A673 (cell line): ENCODE results near the gene ARCN1. TPM values are rescaled to one million over a fixed set of nuclear protein-coding genes. Genes with fewer than 3 reads are reported as not detected.

Source experiments
- BruUV-seq: library from RNA; stranded (reverse); fragments of 400-500 nt; replicated peaks from 2 replicates; lab custom pipeline; 2021; lab: Mats Ljungman, UMichigan
- CTCF ChIA-PET: fragments of 300-600 bp; sonication (Branson Sonifier 250); formaldehyde crosslinking; loops from one replicate; lab custom pipeline; 2022; ENCODE audit warnings: antibody characterized with exemption; lab: Charles Lee
- POLR2A ChIA-PET: fragments of 300-600 bp; sonication (Branson Sonifier 250); formaldehyde crosslinking; loops from one replicate; lab custom pipeline; 2022; ENCODE audit warnings: antibody characterized with exemption; ENCODE audit not compliant: low non-redundant PET; lab: Charles Lee
- DNase-seq: peaks from one replicate; pipeline ENCODE4 v3.0.0-alpha.2; 2015; ENCODE audit warnings: low spot score
- H3K27ac ChIP-seq: fragments of 200-600 bp; sonication (generic); 2 replicates; pipeline ENCODE4 v1.5.1; 2016; ENCODE audit warnings: mixed run types, low read depth, mild to moderate bottlenecking, mixed read lengths, antibody characterized with exemption, low read length; ENCODE audit not compliant: poor library complexity, severe bottlenecking
- H3K27me3 ChIP-seq: fragments of 200-600 bp; sonication (generic); replicated peaks from 2 replicates; pipeline ENCODE4 v1.6.1; 2017; ENCODE audit warnings: mixed run types, low read depth, mild to moderate bottlenecking, mixed read lengths, antibody characterized with exemption, low read length; ENCODE audit not compliant: insufficient read depth, poor library complexity
- H3K36me3 ChIP-seq: fragments of 200-600 bp; sonication (generic); 2 replicates; pipeline ENCODE4 v1.6.1; 2016; ENCODE audit warnings: mixed run types, mild to moderate bottlenecking, mixed read lengths, antibody characterized with exemption, low read length; ENCODE audit not compliant: insufficient read depth, poor library complexity, severe bottlenecking
- H3K4me1 ChIP-seq: fragments of 200-600 bp; sonication (generic); 2 replicates; pipeline ENCODE4 v1.6.1; 2017; ENCODE audit warnings: mixed run types, mild to moderate bottlenecking, mixed read lengths, antibody characterized with exemption, low read length; ENCODE audit not compliant: insufficient read depth, poor library complexity, severe bottlenecking
- H3K4me3 ChIP-seq: fragments of 200-600 bp; sonication (generic); 2 replicates; pipeline ENCODE4 v1.5.1; 2016; ENCODE audit warnings: low read depth, mixed run types, mild to moderate bottlenecking, mixed read lengths, low read length; ENCODE audit not compliant: poor library complexity, severe bottlenecking
- H3K9me3 ChIP-seq: fragments of 200-600 bp; sonication (generic); 2 replicates; pipeline ENCODE4 v1.6.1; 2016; ENCODE audit warnings: mixed run types, low read depth, mild to moderate bottlenecking, mixed read lengths, antibody characterized with exemption, low read length; ENCODE audit not compliant: poor library complexity, severe bottlenecking
- EZH2 ChIP-seq: fragments of 200-600 bp; sonication (generic); IDR thresholded peaks from 2 replicates; pipeline ENCODE4 v1.6.1; 2017; ENCODE audit warnings: borderline replicate concordance, low read depth, mild to moderate bottlenecking, mixed read lengths, antibody characterized with exemption, low read length; ENCODE audit not compliant: poor library complexity, severe bottlenecking
- intact Hi-C: fragments of 100-400 bp; cut with micrococcal nuclease; formaldehyde crosslinking; loops from one replicate; pipeline ENCODE4 v1.10.0; 2022; ENCODE audit not compliant: unreplicated experiment
- total RNA-seq: library from RNA; stranded (reverse); gene quantifications from 2 replicates; pipeline ENCODE4 v1.2.3, GENCODE V29; 2021
- TF ChIP-seq, protein P1 (sequence below): fragments of 300-800, 200-600 bp; sonication (generic); conservative IDR thresholded peaks from 2 replicates; pipeline ENCODE4 v1.5.1; 2017; ENCODE audit warnings: low read depth, mild to moderate bottlenecking, antibody characterized with exemption, low read length, moderate library complexity, mixed read lengths

The ARCN1 gene
- total RNA-seq, 1 experiment from 2014 or later = 220 TPM

DNA sequence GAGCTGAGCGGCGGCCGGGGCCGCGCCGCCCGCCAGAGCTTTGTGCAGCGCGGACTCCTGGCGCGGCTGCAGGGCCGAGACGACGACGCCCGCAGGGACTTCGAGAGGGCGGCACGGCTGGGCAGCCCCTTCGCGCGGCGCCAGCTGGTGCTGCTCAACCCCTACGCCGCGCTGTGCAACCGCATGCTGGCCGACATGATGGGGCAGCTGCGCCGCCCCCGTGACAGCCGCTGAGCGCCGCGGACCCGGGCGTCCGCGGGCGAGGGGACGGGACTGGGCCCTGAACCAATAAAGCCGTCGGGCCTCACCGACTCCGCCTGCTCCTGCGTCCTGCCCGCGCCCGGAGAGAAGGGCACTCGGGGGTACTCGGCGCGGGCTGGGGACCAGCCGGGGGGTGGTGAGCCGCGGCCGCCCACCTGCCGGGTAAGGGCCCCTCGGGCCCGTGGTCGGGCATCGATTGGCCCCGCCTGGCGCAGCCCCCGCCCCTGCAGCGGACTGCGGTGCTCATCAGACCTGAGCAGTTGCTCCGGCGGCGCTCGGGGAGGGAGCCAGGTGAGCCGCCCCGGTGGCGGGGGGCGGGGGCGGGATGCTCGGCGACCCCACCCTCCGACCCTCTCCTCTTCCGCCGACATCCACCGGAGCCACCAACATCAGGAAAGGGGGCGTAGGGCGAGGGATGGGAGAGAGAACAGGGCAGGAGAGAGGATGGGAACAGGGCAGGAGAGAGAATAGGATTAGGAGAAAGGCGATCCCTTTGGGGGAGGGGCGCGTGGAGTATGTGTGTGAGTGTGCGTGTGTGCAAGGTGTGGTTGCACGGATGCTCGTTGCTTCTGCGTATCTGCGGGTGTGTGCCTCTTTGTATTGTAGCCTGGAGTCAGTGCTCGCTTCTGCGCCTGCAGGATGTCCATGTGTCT is 41.3 kb upstream of the ARCN1 start, which contains the start of gene TMEM25:
TSS of gene TMEM25 (plus strand) at position 510 of the 914 bp plus-strand sequence. CDS start 610 bp downstream, outside the sequence.
- peak within 1 kb of the TSS; percentile 80 for H3K27ac ChIP-seq

DNA sequence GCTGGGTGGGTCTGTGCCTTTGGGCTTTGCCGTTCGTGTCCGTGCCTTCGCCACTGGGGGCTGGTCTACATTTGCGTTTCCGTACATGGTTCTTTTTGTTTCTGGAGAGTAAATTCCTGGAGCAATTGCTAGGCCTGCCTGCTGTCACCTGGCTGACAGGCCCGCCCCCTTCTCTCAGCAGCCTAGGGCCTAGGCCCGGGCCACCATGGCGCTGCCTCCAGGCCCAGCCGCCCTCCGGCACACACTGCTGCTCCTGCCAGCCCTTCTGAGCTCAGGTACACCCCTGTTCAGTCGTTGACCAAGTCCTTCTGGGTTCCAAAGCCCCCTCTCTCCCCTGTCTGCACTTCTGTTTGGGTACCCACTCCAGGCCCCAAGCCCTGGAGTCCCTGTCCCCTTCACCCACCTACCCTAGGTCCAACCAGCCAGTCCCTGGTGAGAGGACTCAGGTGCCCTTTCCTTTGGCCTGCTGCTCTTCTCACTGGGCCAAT is 40.6 kb upstream of the ARCN1 start:
- TF ChIP-seq, protein P1, sequence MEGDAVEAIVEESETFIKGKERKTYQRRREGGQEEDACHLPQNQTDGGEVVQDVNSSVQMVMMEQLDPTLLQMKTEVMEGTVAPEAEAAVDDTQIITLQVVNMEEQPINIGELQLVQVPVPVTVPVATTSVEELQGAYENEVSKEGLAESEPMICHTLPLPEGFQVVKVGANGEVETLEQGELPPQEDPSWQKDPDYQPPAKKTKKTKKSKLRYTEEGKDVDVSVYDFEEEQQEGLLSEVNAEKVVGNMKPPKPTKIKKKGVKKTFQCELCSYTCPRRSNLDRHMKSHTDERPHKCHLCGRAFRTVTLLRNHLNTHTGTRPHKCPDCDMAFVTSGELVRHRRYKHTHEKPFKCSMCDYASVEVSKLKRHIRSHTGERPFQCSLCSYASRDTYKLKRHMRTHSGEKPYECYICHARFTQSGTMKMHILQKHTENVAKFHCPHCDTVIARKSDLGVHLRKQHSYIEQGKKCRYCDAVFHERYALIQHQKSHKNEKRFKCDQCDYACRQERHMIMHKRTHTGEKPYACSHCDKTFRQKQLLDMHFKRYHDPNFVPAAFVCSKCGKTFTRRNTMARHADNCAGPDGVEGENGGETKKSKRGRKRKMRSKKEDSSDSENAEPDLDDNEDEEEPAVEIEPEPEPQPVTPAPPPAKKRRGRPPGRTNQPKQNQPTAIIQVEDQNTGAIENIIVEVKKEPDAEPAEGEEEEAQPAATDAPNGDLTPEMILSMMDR = no peak
- TF ChIP-seq EZH2 = no peak
- Histone ChIP-seq H3K27me3 (no peaks in the 10 kb centered on the region), H3K9me3 (no peaks in the 10 kb centered on the region), H3K27ac (no peak overlapping the region), H3K4me3 (peak overlapping the region; percentile 78), H3K36me3 (no peaks in the 10 kb centered on the region), H3K4me1 (peaks cover 9% of the 10 kb centered on the region)
- intact Hi-C loops = loop anchor here (2.0 kb wide), 1 partner anchor 35 kb away; no protein-coding TSS in a partner anchor
- BruUV-seq = no TSS peak
- DNase-seq = no peak
- ChIA-PET CTCF (no interaction called here), POLR2A (no interaction called here)

More for the DNA sequence above, 41.3 kb upstream of the ARCN1 start, which contains the start of gene TMEM25:
- ChIA-PET CTCF (interaction anchor here (0.8 kb wide), 1 partner anchor 34 kb away, joined by 7 read pairs; no protein-coding TSS in a partner anchor), POLR2A (no interaction called here)
- peaks cover 9% of the 10 kb centered on the region for H3K4me1 ChIP-seq
- H3K9me3 ChIP-seq = no peaks in the 10 kb centered on the region
- no peaks in the 10 kb centered on the region for H3K36me3 ChIP-seq
- TF ChIP-seq, protein P1 = no peak
- TF ChIP-seq EZH2 = no peak
- BruUV-seq = no TSS peak
- DNase-seq = peak; percentile 68
- H3K27me3 ChIP-seq = no peaks in the 10 kb centered on the region
- intact Hi-C loops = loop anchor here (2.0 kb wide), 1 partner anchor 36 kb away; no protein-coding TSS in a partner anchor
- peak within 1 kb of the TSS; percentile 78 for H3K4me3 ChIP-seq

DNA sequence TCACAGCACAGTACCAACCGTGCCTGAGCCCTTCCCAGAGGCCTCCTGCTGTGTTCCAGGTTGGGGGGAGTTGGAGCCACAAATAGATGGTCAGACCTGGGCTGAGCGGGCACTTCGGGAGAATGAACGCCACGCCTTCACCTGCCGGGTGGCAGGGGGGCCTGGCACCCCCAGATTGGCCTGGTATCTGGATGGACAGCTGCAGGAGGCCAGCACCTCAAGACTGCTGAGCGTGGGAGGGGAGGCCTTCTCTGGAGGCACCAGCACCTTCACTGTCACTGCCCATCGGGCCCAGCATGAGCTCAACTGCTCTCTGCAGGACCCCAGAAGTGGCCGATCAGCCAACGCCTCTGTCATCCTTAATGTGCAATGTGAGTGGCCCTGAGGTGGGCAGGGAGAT is 40.1 kb upstream of the ARCN1 start:
- intact Hi-C loops = no loop called here
- no peaks in the 10 kb centered on the region for H3K9me3 ChIP-seq
- TF ChIP-seq, protein P1 = no peak
- no peaks in the 10 kb centered on the region for H3K27me3 ChIP-seq
- H3K27ac ChIP-seq = no peak overlapping the region
- ChIA-PET POLR2A (no interaction called here), CTCF (no interaction called here)
- DNase-seq = no peak
- no TSS peak for BruUV-seq
- peak overlapping the region; percentile 78 for H3K4me3 ChIP-seq
- H3K36me3 ChIP-seq = no peaks in the 10 kb centered on the region
- H3K4me1 ChIP-seq = peaks cover 9% of the 10 kb centered on the region
